Glutamatergic neuron (in vitro differentiated cells): ENCODE data around the gene HOTAIR. TPM values are rescaled to one million over a fixed set of nuclear protein-coding genes. Genes with fewer than 3 reads are reported as not detected.

ENCODE experiments used
- DNase-seq: peaks from one replicate; pipeline ENCODE4 v3.0.0; 2022
- H3K27ac Mint-ChIP-seq: one replicate; pipeline ENCODE4 v1.8.0; 2020; ENCODE audit warnings: mild to moderate bottlenecking, mixed read lengths, inconsistent platforms; ENCODE audit not compliant: unreplicated experiment
- H3K27me3 Mint-ChIP-seq: one replicate; pipeline ENCODE4 v1.8.0; 2020; ENCODE audit warnings: mild to moderate bottlenecking, moderate library complexity, mixed read lengths, inconsistent platforms; ENCODE audit not compliant: unreplicated experiment
- H3K36me3 Mint-ChIP-seq: one replicate; pipeline ENCODE4 v1.8.0; 2020; ENCODE audit warnings: mild to moderate bottlenecking, mixed read lengths, inconsistent platforms; ENCODE audit not compliant: unreplicated experiment
- H3K4me1 Mint-ChIP-seq: one replicate; pipeline ENCODE4 v1.8.0; 2020; ENCODE audit warnings: mild to moderate bottlenecking, low read depth, mixed read lengths, inconsistent platforms; ENCODE audit not compliant: unreplicated experiment
- H3K4me3 Mint-ChIP-seq: one replicate; pipeline ENCODE4 v1.8.0; 2020; ENCODE audit warnings: mild to moderate bottlenecking, mixed read lengths, inconsistent platforms; ENCODE audit not compliant: unreplicated experiment
- H3K9me3 Mint-ChIP-seq: one replicate; pipeline ENCODE4 v1.8.0; 2020; ENCODE audit warnings: mild to moderate bottlenecking, moderate library complexity, mixed read lengths, inconsistent platforms; ENCODE audit not compliant: unreplicated experiment
- total RNA-seq: library from RNA; stranded (reverse); fragmentation: NEBNext Ultra II Directional; extraction: Animal tissue kit (Norgen Biotek cat#: 25700); gene quantifications from one replicate; pipeline ENCODE4 v1.2.1, GENCODE V29; 2021; ENCODE audit not compliant: unreplicated experiment
- TF ChIP-seq, protein P1 (sequence below): fragments of 200-600 bp; sonication (generic); IDR thresholded peaks from one replicate; pipeline ENCODE4 v1.5.0; 2021; ENCODE audit not compliant: partially characterized antibody, unreplicated experiment

Gene HOTAIR
- total RNA-seq, 1 donor from 2014 or later: not detected

GRCh38 chr12:53932915-53933314 lies 41.8 kb downstream of the HOTAIR start:
- TF ChIP-seq, protein P1, sequence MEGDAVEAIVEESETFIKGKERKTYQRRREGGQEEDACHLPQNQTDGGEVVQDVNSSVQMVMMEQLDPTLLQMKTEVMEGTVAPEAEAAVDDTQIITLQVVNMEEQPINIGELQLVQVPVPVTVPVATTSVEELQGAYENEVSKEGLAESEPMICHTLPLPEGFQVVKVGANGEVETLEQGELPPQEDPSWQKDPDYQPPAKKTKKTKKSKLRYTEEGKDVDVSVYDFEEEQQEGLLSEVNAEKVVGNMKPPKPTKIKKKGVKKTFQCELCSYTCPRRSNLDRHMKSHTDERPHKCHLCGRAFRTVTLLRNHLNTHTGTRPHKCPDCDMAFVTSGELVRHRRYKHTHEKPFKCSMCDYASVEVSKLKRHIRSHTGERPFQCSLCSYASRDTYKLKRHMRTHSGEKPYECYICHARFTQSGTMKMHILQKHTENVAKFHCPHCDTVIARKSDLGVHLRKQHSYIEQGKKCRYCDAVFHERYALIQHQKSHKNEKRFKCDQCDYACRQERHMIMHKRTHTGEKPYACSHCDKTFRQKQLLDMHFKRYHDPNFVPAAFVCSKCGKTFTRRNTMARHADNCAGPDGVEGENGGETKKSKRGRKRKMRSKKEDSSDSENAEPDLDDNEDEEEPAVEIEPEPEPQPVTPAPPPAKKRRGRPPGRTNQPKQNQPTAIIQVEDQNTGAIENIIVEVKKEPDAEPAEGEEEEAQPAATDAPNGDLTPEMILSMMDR: no peak
- Mint-ChIP-seq H3K9me3 (peaks cover 4% of the 10 kb centered on the region), H3K27me3 (peaks cover 49% of the 10 kb centered on the region), H3K36me3 (no peaks in the 10 kb centered on the region), H3K27ac (no peak overlapping the region), H3K4me3 (no peak overlapping the region), H3K4me1 (peaks cover 1% of the 10 kb centered on the region)
- DNase-seq: no peak

DNA sequence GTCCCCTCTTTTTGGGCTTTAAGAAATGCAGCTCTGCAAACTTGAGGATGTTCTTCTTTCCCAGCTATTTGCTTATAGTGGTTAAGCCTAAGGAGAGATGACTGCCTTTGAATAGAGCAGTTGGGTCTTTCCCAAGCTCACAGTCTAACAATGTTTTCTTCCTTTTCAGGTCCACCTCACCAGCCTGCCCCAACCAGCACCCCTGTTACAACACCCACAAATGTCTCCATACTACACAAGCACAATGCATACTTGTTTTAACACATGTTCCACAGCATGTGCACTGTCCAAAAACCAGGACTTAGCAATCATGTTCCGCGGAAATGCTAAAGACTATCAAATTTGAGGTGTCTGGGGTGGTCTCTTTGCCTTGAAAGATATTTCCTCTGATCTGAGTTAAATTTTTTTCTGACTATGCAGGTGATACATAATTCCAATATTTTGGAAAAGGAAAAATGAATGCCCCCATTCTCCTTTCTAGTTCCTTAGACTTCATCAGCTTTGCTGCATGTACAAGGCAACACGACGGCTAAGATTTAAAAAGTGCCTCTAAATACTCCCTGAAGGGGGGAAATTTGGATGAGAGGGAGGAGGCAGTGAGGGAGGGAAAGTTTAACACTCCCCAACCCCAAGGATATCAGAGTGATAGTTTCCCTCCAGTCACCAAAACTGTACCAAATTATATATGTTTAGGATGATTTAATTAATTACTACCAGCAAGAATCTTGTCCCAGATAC lies 42.7 kb downstream of the HOTAIR start:
- Mint-ChIP-seq H3K27me3 (peaks cover 46% of the 10 kb centered on the region), H3K36me3 (no peaks in the 10 kb centered on the region), H3K9me3 (peaks cover 4% of the 10 kb centered on the region), H3K4me1 (peaks cover 1% of the 10 kb centered on the region), H3K4me3 (no peak overlapping the region), H3K27ac (no peak overlapping the region)
- TF ChIP-seq, protein P1: no peak
- no peak for DNase-seq

- H3K27ac Mint-ChIP-seq: no peak overlapping the region
- H3K36me3 Mint-ChIP-seq: no peaks in the 10 kb centered on the region
- peaks cover 1% of the 10 kb centered on the region for H3K4me1 Mint-ChIP-seq
- H3K9me3 Mint-ChIP-seq: peaks cover 2% of the 10 kb centered on the region
- H3K27me3 Mint-ChIP-seq: peaks cover 43% of the 10 kb centered on the region
- DNase-seq: no peak
- TF ChIP-seq, protein P1: no peak
- no peak overlapping the region for H3K4me3 Mint-ChIP-seq
These were observed 44.0 kb downstream of the HOTAIR start for GRCh38 chr12:53930591-53931255.

DNA sequence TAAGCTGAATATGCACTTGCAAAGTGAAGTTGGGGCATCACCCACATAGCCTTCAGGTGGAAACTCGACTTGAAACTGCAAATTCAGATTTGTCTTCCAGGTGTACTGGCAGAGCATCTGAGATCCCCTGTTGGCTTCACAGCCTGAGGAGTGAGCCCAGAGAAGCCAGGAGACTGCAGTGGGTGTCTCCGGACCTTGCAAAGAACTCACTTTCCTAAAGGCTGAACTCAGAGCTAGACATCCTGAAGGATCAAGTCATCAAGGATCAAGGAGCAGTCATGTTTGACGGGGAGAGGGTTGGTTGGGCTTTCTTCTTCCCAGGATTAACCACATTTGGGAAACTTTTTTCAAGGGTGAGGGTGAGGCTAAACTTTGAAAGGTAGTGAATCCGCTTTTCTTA lies 45.2 kb downstream of the HOTAIR start:
- no peak for DNase-seq
- no peak overlapping the region for H3K4me3 Mint-ChIP-seq
- H3K4me1 Mint-ChIP-seq: no peaks in the 10 kb centered on the region
- TF ChIP-seq, protein P1: no peak
- H3K9me3 Mint-ChIP-seq: peaks cover 2% of the 10 kb centered on the region
- H3K36me3 Mint-ChIP-seq: no peaks in the 10 kb centered on the region
- peaks cover 35% of the 10 kb centered on the region for H3K27me3 Mint-ChIP-seq
- no peak overlapping the region for H3K27ac Mint-ChIP-seq
